ENCODE data around the gene CACNG4. TPM values are rescaled to one million over a fixed set of nuclear protein-coding genes. Genes with fewer than 3 reads are reported as not detected.
A peak's percentile ranks its signal among the peaks of the same experiment; 100 is the strongest.

The CACNG4 gene
- polyA plus RNA-seq, 2 of the 4 experiments (the other 2 are of a cell fraction) = 6.2 to 10.2 TPM

- FAIRE-seq (no peak), ATAC-seq (no peak), DNase-seq (ENCODE audit: low read depth in 1 of 2, low spot score in 1 of 2) (no peak)
- Histone ChIP-seq H3K9me3 (no peaks in the 10 kb centered on the region), H3K4me1 (peaks cover 9% of the 10 kb centered on the region), H3K4me3 (no peak overlapping the region), H3K4me2 (no peak overlapping the region), H3K27ac (no peak overlapping the region)
- CTCF ChIA-PET = interaction anchor here (2.0 kb wide), 1 partner anchor 9 kb away, joined by 6 read pairs; no protein-coding TSS in a partner anchor
- 63% methylated on average over 3 of the region's 3 CpGs for WGBS (ENCODE audit: missing lambda C conversion rate)
- POLR2A ChIA-PET = no interaction called here
- TF ChIP-seq HMGXB4 (CRISPR knock-in tag; IDR thresholded peaks at IDR 0.05; ENCODE audit: borderline replicate concordance) (no peak), EP300 (IDR thresholded peaks at IDR 0.05) (no peak), NFE2L2 (conservative IDR thresholded peaks at IDR 0.05; ENCODE audit: low read length) (no peak), GATA3 (IDR thresholded peaks at IDR 0.05; ENCODE audit: borderline replicate concordance) (no peak), PHF8 (IDR thresholded peaks at IDR 0.05; ENCODE audit: borderline replicate concordance, low read depth) (no peak), MAFK (IDR thresholded peaks at IDR 0.05; ENCODE audit: partially characterized antibody) (no peak), ATOH8 (CRISPR knock-in tag; IDR thresholded peaks at IDR 0.05; ENCODE audit: low read depth) (no peak), ZNF302 (CRISPR knock-in tag; IDR thresholded peaks at IDR 0.05) (no peak)
These were observed 108.4 kb downstream of the CACNG4 start for GRCh38 chr17:67072885-67073284.

- H3K27ac ChIP-seq = no peak overlapping the region
- DNase-seq (ENCODE audit: low read depth in 1 of 2, low spot score in 1 of 2) = no peak
- TF ChIP-seq BCL3 (IDR thresholded peaks at IDR 0.05) (no peak), MAX (IDR thresholded peaks at IDR 0.05) (no peak), HDAC2 (IDR thresholded peaks at IDR 0.05) (no peak), SREBF2 (IDR thresholded peaks at IDR 0.05) (no peak), BHLHE40 (IDR thresholded peaks at IDR 0.05; ENCODE audit: low read depth, low read length) (no peak)
- H3K4me1 ChIP-seq = peaks cover 9% of the 10 kb centered on the region
- WGBS (ENCODE audit: missing lambda C conversion rate) = 60% methylated on average over 3 of the region's 3 CpGs
- no peaks in the 10 kb centered on the region for H3K9me3 ChIP-seq
- peak; percentile 79 for FAIRE-seq
- POLR2A ChIA-PET = no interaction called here
- H3K4me3 ChIP-seq = no peak overlapping the region
- CTCF ChIA-PET = no interaction called here
- H3K4me2 ChIP-seq = peak overlapping the region; percentile 21; the same call in 1 of the 3 replicates
- no peak for ATAC-seq
These were observed 110.3 kb downstream of the CACNG4 start for GRCh38 chr17:67074781-67075180.

GRCh38 chr17:67076290-67076689, 111.8 kb downstream of the CACNG4 start:
- H3K4me3 ChIP-seq = no peak overlapping the region
- no peak overlapping the region for H3K27ac ChIP-seq
- CTCF ChIA-PET = interaction anchor here (0.7 to 1.4 kb wide), 6 partner anchors 9 to 216 kb away, joined by 3 to 4 read pairs (median 3); no protein-coding TSS in a partner anchor
- FAIRE-seq (no peak), ATAC-seq (no peak), DNase-seq (ENCODE audit: low read depth in 1 of 2, low spot score in 1 of 2) (no peak)
- POLR2A ChIA-PET = no interaction called here
- WGBS (ENCODE audit: missing lambda C conversion rate) = 78% methylated on average over 7 of the region's 7 CpGs
- H3K4me2 ChIP-seq = no peak overlapping the region
- no peaks in the 10 kb centered on the region for H3K9me3 ChIP-seq
- H3K4me1 ChIP-seq = peaks cover 9% of the 10 kb centered on the region
- peak; percentile 0 for TF ChIP-seq MAFK (IDR thresholded peaks at IDR 0.05; ENCODE audit: partially characterized antibody)
- no peak for TF ChIP-seq NFE2L2 (conservative IDR thresholded peaks at IDR 0.05; ENCODE audit: low read length)

- ChIA-PET POLR2A (no interaction called here), CTCF (interaction anchor here (0.9 to 1.2 kb wide), 3 partner anchors 9 to 11 kb away, joined by 3 to 6 read pairs (median 3); no protein-coding TSS in a partner anchor)
- ATAC-seq = no peak
These were observed 113.8 kb downstream of the CACNG4 start for GRCh38 chr17:67078292-67078691.

More at GRCh38 chr17:67078292-67078691, 113.8 kb downstream of the CACNG4 start:
- no peak overlapping the region for H3K4me2 ChIP-seq
- TF ChIP-seq CBX2 (IDR thresholded peaks at IDR 0.05; ENCODE audit: borderline replicate concordance, low read depth) (no peak), ZNF302 (CRISPR knock-in tag; IDR thresholded peaks at IDR 0.05) (no peak), MAZ (IDR thresholded peaks at IDR 0.05; ENCODE audit: borderline replicate concordance, low read depth, low read length) (no peak), HDAC2 (IDR thresholded peaks at IDR 0.05) (no peak), PHF8 (IDR thresholded peaks at IDR 0.05; ENCODE audit: borderline replicate concordance, low read depth) (no peak), REST (IDR thresholded peaks at IDR 0.05) (no peak)
- FAIRE-seq (no peak), DNase-seq (ENCODE audit: low read depth in 1 of 2, low spot score in 1 of 2) (no peak)
- no peaks in the 10 kb centered on the region for H3K9me3 ChIP-seq
- 90% methylated on average over 11 of the region's 11 CpGs for WGBS (ENCODE audit: missing lambda C conversion rate)
- H3K4me1 ChIP-seq = peaks cover 9% of the 10 kb centered on the region
- H3K27ac ChIP-seq = no peak overlapping the region
- H3K4me3 ChIP-seq = no peak overlapping the region

Measured in A549 (cell line).